Endothelial cell of hepatic sinusoid (primary cell): ENCODE data around the gene GARS1.
"Not testable (repeated sequence)": the region's sequence is repeated elsewhere in the genome, so short reads cannot be mapped to it uniquely, and the experiment has no call there.

Experiments used
- in situ Hi-C: cut with HindIII; loops from 2 replicates; pipeline ENCODE4 v1.10.0; 2017; ENCODE audit warnings: low sequenced_read_pairs

The GARS1 gene

DNA sequence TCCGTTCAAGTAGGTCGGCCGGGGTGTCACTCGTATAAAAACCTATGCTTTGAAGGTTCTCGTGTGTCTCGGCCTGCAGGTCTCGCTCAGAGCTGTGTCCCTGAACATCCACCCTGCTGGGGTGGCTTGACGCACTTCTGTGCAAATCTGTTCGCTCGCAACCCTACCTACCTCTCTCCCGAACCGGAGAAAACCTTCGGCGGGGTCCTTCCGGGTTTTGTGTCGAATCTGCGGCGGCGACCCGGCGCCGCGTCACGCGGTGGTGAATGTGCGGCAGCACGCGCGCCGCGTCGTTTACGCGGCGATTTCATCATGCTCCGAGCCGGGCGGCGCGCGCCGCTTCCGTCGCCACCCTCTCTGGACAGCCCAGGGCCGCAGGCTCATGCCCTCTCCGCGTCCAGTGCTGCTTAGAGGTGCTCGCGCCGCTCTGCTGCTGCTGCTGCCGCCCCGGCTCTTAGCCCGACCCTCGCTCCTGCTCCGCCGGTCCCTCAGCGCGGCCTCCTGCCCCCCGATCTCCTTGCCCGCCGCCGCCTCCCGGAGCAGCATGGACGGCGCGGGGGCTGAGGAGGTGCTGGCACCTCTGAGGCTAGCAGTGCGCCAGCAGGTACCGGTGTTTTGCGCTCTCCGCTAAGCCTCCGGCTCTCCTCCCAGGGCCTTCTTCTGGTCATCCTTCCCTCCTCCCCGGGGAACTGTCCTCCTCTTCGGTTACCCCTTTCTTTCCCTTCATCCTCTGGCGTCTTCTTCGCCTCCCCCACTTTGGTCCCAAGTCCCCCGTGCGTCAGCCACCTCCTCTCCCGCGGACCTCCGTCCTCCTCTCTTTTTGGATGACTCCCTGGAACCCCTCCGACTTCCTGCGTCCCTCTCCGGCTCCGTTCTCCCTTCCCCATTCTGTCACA, at the start of gene GARS1:
Gene GARS1, plus strand, starts transcription at position 339 of the 896 bp plus-strand sequence. Its CDS starts 44 bp downstream, at position 383.
- in situ Hi-C loops: no loop called here

- in situ Hi-C loops: no loop called here
These were observed 48.7 kb upstream of the GARS1 start for GRCh38 chr7:30545791-30546555.

DNA sequence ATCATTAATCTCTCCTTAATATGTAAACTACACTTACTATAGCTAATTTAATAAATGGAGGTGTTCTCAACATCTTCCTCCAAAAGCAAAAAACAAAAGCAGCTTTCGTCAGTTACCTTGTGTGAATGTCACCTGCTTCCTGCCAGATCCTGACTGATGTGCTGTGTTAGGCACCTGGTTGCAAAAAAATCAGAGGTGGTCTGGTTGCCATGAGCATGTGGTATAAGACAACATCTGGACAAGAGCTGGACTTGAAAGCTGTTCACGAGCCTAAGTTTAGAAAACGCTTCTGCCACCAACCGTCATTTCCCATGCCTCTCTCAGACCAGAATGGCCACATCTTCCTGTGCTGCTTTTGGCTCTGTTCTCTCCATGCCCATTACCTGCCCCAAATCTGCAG, 48.1 kb upstream of the GARS1 start:
- in situ Hi-C loops: no loop called here

GRCh38 chr7:30548845-30549244, 45.8 kb upstream of the GARS1 start:
- in situ Hi-C loops: no loop called here

DNA sequence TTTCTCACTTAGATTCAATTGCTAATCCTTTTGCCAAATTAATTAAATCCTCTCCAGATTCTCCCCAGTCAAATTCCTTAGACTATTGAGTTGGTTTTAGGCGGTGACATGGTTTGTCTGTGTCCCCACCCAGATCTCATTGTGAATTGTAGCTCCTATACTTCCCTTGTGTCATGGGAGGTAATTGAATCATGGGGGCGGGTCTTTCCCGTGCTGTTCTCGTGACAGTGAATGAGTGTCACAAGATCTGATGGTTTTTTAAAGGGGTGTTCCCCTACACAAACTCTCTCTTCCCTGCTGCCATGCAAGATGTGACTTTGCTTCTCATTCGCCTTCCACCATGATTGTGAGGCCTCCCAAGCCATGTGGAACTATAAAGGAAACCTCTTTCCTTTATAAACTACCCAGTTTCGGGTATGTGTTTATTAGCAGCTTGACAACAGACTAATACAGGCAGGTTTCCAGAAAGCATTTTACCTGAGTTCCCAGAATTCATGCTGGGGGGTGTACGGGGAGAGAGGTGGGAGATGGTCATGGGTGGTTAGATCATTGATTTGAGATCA, 44.7 kb upstream of the GARS1 start:
- in situ Hi-C loops: no loop called here

DNA sequence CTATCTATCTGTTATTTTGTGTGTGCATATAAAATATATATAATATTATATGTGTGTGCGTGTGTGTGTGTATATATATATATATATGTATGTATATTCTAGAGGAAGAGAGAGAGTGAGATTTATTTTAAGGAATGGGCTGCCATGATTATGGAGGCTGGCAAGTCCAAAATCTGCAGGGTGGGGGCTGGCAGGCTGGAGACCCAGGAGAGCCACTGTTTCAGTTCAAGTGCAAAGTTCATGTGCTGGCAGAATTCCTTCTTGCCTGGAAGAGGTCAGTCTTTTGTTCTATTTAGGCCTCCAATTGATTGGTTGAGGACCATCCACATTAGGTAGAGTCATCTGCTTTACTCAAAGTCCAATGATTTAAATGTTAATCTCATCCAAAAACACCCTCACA, 42.3 kb upstream of the GARS1 start:
- in situ Hi-C loops: no loop called here

- in situ Hi-C loops: no loop called here
These were observed 41.5 kb upstream of the GARS1 start for GRCh38 chr7:30553141-30553540.

DNA sequence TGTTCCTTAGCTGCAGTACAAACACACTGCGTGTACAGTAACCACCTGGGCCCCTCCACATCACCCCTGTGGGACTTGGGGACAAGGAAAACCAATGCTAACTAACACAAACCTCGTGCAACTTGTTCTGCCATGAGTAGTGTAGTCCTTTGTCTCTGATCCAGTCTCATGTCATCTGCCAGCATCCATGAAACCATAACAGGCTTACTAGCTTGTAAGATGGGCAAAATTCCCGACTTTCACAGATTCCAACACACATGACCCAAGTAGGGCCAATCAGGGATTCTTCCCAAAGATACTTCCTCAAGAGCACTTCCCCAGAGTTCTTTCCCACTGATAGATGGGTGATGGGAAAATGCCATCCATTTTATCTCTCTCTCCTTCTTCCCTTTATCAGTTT, 41.1 kb upstream of the GARS1 start:
- in situ Hi-C loops: no loop called here

DNA sequence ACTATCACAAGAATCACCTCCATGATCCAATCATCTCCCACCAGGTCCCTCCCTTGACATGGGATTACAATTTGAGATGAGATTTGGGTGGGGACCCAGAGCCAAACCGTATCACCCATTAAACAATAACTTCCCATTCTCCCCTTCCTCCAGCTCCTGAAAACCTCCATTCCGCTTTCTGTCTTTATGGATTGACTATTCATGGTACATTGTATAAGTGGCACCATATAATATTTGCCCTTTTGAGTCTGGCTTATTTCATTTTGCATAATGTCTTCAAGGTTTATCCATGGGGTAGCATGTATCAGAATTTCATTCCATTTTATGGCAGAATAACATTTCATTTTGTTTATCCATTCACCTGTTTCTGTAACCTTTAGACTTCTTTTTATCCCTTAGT, 39.2 kb upstream of the GARS1 start:
- in situ Hi-C loops: no loop called here

DNA sequence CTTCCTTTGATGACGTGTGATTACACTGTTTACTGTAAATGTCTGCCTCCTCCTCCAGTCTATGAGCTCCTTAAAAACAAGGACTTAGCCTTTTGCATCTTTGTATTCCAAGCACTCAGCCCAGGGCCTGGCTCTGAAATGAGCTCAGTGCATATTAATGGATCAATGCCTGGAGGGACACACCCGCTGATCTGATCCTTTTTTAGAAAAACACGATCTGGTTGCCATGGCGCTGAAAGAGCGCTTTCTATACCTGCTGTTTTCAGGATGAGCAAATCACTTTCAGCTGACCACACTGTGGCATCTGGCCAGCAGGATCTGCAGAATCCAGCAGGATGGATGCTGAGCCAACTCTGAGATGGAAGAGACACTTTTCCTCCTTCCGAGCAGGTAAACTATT, 37.8 kb upstream of the GARS1 start:
- in situ Hi-C loops: no loop called here

DNA sequence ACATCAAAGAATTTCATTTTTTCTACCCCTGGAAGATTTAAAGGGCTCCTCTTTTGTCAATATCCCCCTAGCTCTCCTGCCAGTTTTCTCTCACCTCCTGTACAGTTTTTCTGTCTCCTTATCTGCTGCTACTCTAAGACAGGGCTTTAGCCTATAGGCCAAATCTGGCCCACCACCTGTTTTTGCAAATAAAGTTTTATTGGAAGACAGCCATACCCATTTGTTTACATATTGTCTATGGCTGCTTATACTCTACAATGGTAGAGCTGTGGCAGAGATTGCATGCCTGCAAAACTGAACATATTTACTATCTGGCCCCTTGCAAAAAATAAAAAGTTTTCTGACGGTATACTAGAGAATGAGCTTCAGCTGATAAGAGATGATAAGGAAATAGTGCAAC, 37.4 kb upstream of the GARS1 start:
- in situ Hi-C loops: no loop called here

- in situ Hi-C loops: no loop called here
These were observed 35.1 kb upstream of the GARS1 start for GRCh38 chr7:30559611-30560010.

GRCh38 chr7:30561389-30561788, 33.3 kb upstream of the GARS1 start:
- in situ Hi-C loops: no loop called here

DNA sequence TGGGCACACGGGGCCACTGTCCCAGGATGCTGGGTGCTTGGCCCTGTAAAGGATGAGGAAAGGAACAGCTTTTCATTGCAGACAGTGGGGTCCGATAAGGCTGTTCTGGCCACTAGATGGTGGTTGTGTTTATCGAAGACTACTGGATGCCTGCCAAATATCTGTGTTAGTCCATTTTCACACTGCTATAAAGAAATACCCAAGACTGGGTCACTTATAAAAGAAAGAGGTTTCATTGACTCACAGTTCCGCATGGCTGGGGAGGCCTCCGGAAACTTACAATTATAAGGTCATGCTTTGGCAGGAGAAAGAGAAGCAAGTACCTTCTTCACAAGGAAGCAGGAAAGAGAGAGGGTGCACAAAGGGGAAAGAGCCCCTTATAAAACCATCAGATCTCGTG, 32.2 kb upstream of the GARS1 start:
- in situ Hi-C loops: no loop called here

DNA sequence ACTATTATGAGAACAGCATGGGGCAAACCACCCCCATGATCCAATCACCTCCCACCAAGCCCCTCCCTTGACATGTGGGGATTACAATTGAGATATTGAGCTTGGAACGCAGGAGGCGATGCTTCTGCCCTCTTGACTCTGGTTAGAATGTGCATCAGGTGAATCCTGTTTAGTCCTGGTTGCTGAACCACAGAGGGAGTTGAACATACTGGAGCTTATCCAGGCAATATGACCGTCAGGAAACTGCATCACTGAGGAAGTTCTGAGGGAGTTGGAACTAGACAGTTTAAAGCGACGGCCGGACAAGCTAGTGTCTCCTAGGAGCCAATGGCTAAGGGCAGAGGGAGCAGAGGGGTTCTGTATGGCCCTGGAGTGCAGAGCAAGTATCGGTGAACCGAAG, 31.8 kb upstream of the GARS1 start:
- in situ Hi-C loops: no loop called here

DNA sequence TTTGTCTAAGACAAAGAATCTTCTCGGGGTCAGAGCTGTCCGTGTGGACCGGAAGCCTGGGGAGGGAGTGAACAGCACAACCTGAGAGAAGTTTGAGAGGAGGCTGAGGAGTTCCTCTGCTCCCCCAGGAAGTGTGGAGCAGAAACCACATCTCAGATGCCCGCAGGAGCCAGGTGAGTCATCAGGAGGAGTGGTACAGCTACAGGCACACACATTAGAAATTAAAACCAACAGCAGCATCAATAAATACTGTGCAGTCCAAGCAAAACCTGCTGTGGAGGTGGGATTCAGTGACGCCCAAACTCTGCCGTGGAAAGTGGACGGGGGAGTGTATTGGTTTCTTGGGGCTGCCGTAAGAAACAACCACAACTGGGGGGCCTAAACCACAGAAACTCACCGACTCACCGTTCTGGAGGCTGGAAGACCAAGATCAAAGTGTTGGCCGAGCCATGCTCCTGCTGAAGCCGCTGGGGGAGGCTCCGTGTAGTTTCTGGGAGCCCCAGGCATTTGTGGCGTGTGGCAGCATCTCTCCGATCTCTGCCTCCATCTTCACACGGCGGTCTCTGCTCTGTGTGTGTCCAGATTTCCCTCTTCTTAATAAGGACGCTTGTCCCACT, 31.2 kb upstream of the GARS1 start:
- in situ Hi-C loops: no loop called here

DNA sequence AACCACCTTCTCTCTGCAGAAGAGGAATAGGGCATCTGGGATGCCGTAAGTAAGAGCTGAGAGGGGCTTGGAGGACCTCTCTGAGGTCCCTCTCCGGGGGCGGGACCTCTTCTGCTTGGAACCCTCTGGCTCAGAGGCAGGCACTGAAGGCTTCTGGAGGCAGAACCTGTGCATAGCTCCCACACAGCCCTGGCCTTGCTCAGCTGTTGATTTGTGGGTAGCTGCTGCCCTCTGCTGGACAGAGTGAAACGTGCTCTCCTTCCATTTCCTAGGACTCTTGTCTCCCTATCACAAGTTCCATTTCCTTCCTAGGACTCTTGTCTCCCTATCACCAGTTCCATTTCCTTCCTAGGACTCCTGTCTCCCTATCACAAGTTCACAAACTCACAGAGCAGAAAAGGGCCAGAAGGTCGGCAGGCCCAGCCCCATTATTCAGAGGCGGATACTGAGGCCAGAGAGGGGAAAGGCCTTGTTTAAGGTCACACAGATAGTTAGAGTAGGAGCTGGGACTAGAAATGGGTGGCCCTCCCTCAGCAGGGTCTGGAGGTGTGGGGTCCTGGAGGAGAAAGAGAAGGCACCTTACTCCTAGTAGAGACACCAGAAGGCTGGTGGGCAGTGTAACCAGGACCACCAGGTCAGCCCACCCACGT, 30.3 kb upstream of the GARS1 start:
- in situ Hi-C loops: no loop called here

GRCh38 chr7:30566596-30566995, 28.1 kb upstream of the GARS1 start:
- in situ Hi-C loops: no loop called here

GRCh38 chr7:30567081-30567480, 27.6 kb upstream of the GARS1 start:
- in situ Hi-C loops: no loop called here

DNA sequence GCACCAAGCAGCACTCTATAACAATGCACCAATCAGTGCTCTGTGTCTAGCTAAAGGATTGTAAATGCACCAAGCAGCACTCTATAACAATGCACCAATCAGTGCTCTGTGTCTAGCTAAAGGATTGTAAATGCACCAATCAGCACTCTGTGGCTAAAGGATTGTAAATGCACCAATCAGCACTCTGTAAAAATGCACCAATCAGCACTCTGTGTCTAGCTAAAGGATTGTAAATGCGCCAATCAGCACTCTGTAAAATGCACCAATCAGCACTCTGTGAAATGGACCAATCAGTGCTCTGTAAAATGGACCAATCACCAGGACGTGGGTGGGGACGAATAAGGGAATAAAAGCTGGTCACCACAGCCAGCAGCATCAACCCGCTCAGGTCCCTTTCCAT, 24.4 kb upstream of the GARS1 start:
- in situ Hi-C loops: not testable (repeated sequence)
